ENCODE data around the gene CTPS2. TPM values are rescaled to one million over a fixed set of nuclear protein-coding genes. Genes with fewer than 3 reads are reported as not detected.
"Not testable (repeated sequence)": the region's sequence is repeated elsewhere in the genome, so short reads cannot be mapped to it uniquely, and the experiment has no call there.

Gene CTPS2
- total RNA-seq, 4 donors from 2014 or later: 15.9 to 25.0 (median 19.3) TPM

GRCh38 chrX:16603822-16604221, 108.6 kb downstream of the CTPS2 start:
- WGBS, 2 donors: 73 to 77% methylated on average over 4 of the region's 4 CpGs
- Histone ChIP-seq H3K9me3 (no peaks in the 10 kb centered on the region), H3K27me3 (no peaks in the 10 kb centered on the region), H3K36me3 (no peaks in the 10 kb centered on the region), H3K4me3 (replicated peaks in 1 of 3) (no peak overlapping the region), H3K4me1 (no peaks in the 10 kb centered on the region), H3K27ac (no peak overlapping the region)
- TF ChIP-seq POLR2A (IDR thresholded peaks at IDR 0.05) (no peak), CTCF (IDR thresholded peaks at IDR 0.05) (no peak)
- intact Hi-C loops (cut with DNase I): no loop called here
- no peak for DNase-seq

GRCh38 chrX:16603235-16603634, 109.2 kb downstream of the CTPS2 start:
- 89 to 97% methylated on average over 6 of the region's 6 CpGs for WGBS, 2 donors
- H3K27ac ChIP-seq; H3K27me3 ChIP-seq; H3K4me1 ChIP-seq; H3K9me3 ChIP-seq; intact Hi-C loops (cut with DNase I); H3K4me3 ChIP-seq (replicated peaks in 1 of 3); DNase-seq; H3K36me3 ChIP-seq: not testable (repeated sequence)

GRCh38 chrX:16601885-16602284, 110.6 kb downstream of the CTPS2 start:
- TF ChIP-seq POLR2A (IDR thresholded peaks at IDR 0.05) (no peak), CTCF (IDR thresholded peaks at IDR 0.05) (no peak)
- Histone ChIP-seq H3K27me3 (no peaks in the 10 kb centered on the region), H3K4me3 (replicated peaks in 1 of 3) (no peak overlapping the region), H3K27ac (no peak overlapping the region), H3K4me1 (no peaks in the 10 kb centered on the region), H3K36me3 (no peaks in the 10 kb centered on the region), H3K9me3 (no peaks in the 10 kb centered on the region)
- intact Hi-C loops (cut with DNase I): no loop called here
- WGBS, 2 donors: 91 to 95% methylated on average over 4 of the region's 4 CpGs
- no peak for DNase-seq

- WGBS, 2 donors: 87 to 92% methylated on average over 3 of the region's 3 CpGs
- intact Hi-C loops (cut with DNase I): no loop called here
- no peaks in the 10 kb centered on the region for H3K27me3 ChIP-seq
- H3K9me3 ChIP-seq: no peaks in the 10 kb centered on the region
- no peak overlapping the region for H3K4me3 ChIP-seq (replicated peaks in 1 of 3)
- no peaks in the 10 kb centered on the region for H3K4me1 ChIP-seq
- no peaks in the 10 kb centered on the region for H3K36me3 ChIP-seq
- DNase-seq: no peak
- H3K27ac ChIP-seq: no peak overlapping the region
- no peak for TF ChIP-seq POLR2A (IDR thresholded peaks at IDR 0.05)
- no peak for TF ChIP-seq CTCF (IDR thresholded peaks at IDR 0.05)
Observed at GRCh38 chrX:16594490-16594889, 118.0 kb downstream of the CTPS2 start.

- intact Hi-C loops (cut with DNase I): no loop called here
- WGBS, 2 donors: 81 to 94% methylated on average over 4 of the region's 4 CpGs
- Histone ChIP-seq H3K4me3 (replicated peaks in 1 of 3) (no peak overlapping the region), H3K27me3 (no peaks in the 10 kb centered on the region), H3K36me3 (no peaks in the 10 kb centered on the region), H3K9me3 (no peaks in the 10 kb centered on the region), H3K4me1 (no peaks in the 10 kb centered on the region), H3K27ac (no peak overlapping the region)
- no peak for DNase-seq
- TF ChIP-seq CTCF (IDR thresholded peaks at IDR 0.05) (no peak), POLR2A (IDR thresholded peaks at IDR 0.05) (no peak)
Observed at GRCh38 chrX:16593801-16594200, 118.7 kb downstream of the CTPS2 start.

GRCh38 chrX:16592194-16592770, 120.2 kb downstream of the CTPS2 start:
- H3K36me3 ChIP-seq: no peaks in the 10 kb centered on the region
- no peaks in the 10 kb centered on the region for H3K9me3 ChIP-seq
- no peak for DNase-seq
- no peak for TF ChIP-seq CTCF (IDR thresholded peaks at IDR 0.05)
- TF ChIP-seq POLR2A (IDR thresholded peaks at IDR 0.05): no peak
- H3K4me3 ChIP-seq (replicated peaks in 1 of 3): no peak overlapping the region
- H3K27ac ChIP-seq: no peak overlapping the region
- H3K27me3 ChIP-seq: no peaks in the 10 kb centered on the region
- no peaks in the 10 kb centered on the region for H3K4me1 ChIP-seq
- WGBS, 2 donors: 94 to 96% methylated on average over 6 to 7 of the region's 7 CpGs
- intact Hi-C loops (cut with DNase I): no loop called here

All from thyroid gland (tissue), 4 donors.